Right lobe of liver (tissue), 6 donors: ENCODE measurements around the gene EIF1AX. TPM values are rescaled to one million over a fixed set of nuclear protein-coding genes. Genes with fewer than 3 reads are reported as not detected.
"Not testable (repeated sequence)": the region's sequence is repeated elsewhere in the genome, so short reads cannot be mapped to it uniquely, and the experiment has no call there.

Source experiments
- ATAC-seq, 4 donors: fragments of 200-7000 bp; cut with Tn5 transposase; one replicate each; pipeline ENCODE4 v1.9.1; 2020; ENCODE audit warnings: mild to moderate bottlenecking in 4 of 4, moderate library complexity in 4 of 4
- DNase-seq, 3 donors: peaks; one replicate each; pipeline ENCODE4 v3.0.0-alpha.2; 2020
- H3K27ac ChIP-seq, 3 donors: fragments of 200-600 bp; one replicate each; pipeline ENCODE4 v1.8.0; 2022
- H3K27me3 ChIP-seq, 2 donors: fragments of 200-600 bp; one replicate each; pipeline ENCODE4 v1.8.0; 2022
- H3K36me3 ChIP-seq, 4 donors: fragments of 200-600 bp; sonication (generic) in 1 of 4; one replicate each; pipeline versions ENCODE4 v1.5.1 to v1.8.0; 2017 to 2022; ENCODE audit warnings: control low read depth in 1 of 4
- H3K4me1 ChIP-seq, 4 donors: fragments of 200-600 bp; sonication (generic) in 1 of 4; one replicate each; pipeline versions ENCODE4 v1.5.1 to v1.8.0; 2017 to 2022; ENCODE audit warnings: control low read depth in 1 of 4
- H3K4me3 ChIP-seq, 3 donors: fragments of 200-600 bp; one replicate each; pipeline ENCODE4 v1.8.0; 2022
- H3K9me3 ChIP-seq, 4 donors: fragments of 200-600 bp; sonication (generic) in 1 of 4; one replicate each; pipeline versions ENCODE4 v1.5.1 to v1.8.0; 2017 to 2022; ENCODE audit warnings: control low read depth in 1 of 4
- CTCF ChIP-seq, 4 donors: fragments of 200-600 bp in 3 of 4; fragments of 450-650 bp in 1 of 4; IDR thresholded peaks; one replicate each; pipeline versions ENCODE4 v1.5.1 to v1.8.0; 2016 to 2022; ENCODE audit warnings: antibody characterized with exemption in 4 of 4, mild to moderate bottlenecking in 2 of 4
- POLR2A ChIP-seq: fragments of 450-650 bp; IDR thresholded peaks from one replicate; pipeline ENCODE4 v1.6.1; 2017; ENCODE audit warnings: antibody characterized with exemption, mild to moderate bottlenecking
- WGBS: methylation state at CpG from one replicate; pipeline ENCODE4 v1.1.6; 2018; ENCODE audit warnings: low coverage, low lambda C conversion rate; ENCODE audit not compliant: insufficient coverage; ENCODE audit errors: missing lambda C conversion rate; 5-methylcytosine and 5-hydroxymethylcytosine counted together
- intact Hi-C, 2 donors: fragments of 100-400 bp; cut with DNase I; formaldehyde crosslinking; loops; one replicate each; pipeline versions ENCODE4 v1.11.2 to v1.14.1; 2022
- total RNA-seq, 6 experiments: library from RNA; depleted of rRNA in 2 of 6; stranded (reverse); fragments of >200 nt in 2 of 6; fragmentation: NEBNext Ultra II Directional in 3 of 6; extraction: Animal tissue kit (Norgen Biotek cat#: 25700) in 3 of 6; gene quantifications; one replicate each; pipeline versions ENCODE4 v1.1.0 to v1.2.4, GENCODE V29; 2016 to 2023
- donor health status: DM: no; HTN: yes; CAD: no.
- donor health status: DM: no; HTN: no; CAD: no.
- donor health status: DM: no; HTN: no; CAD: no.
- donor health status: DM: no; HTN: yes; CAD: no.
- donor health status: DM: no; HTN: yes; CAD: no.

The EIF1AX gene
- total RNA-seq, 6 experiments from 2014 or later, result 31.1 to 71.6 (median 44.4) TPM

GRCh38 chrX:20173856-20174255, 32.2 kb upstream of the EIF1AX start:
- Histone ChIP-seq H3K27me3 (no peaks in the 10 kb centered on the region), H3K27ac (no peak overlapping the region), H3K9me3 (no peaks in the 10 kb centered on the region), H3K4me1 (no peaks in the 10 kb centered on the region), H3K4me3 (no peak overlapping the region), H3K36me3 (peaks cover 0 to 60% (median 0%) of the 10 kb centered on the region in 4 donors)
- TF ChIP-seq CTCF (IDR thresholded peaks at IDR 0.05), result no peak
- TF ChIP-seq POLR2A, result no peak
- DNase-seq (no peak), ATAC-seq (no peak)
- intact Hi-C loops, result no loop called here
- 83% methylated on average over 2 of the region's 2 CpGs for WGBS

GRCh38 chrX:20173313-20173712, 31.7 kb upstream of the EIF1AX start:
- Histone ChIP-seq H3K36me3 (peaks cover 0 to 65% (median 1%) of the 10 kb centered on the region in 4 donors), H3K9me3 (no peaks in the 10 kb centered on the region), H3K4me3 (no peak overlapping the region), H3K27me3 (no peaks in the 10 kb centered on the region), H3K27ac (no peak overlapping the region), H3K4me1 (no peaks in the 10 kb centered on the region)
- ATAC-seq, result no peak
- DNase-seq, result no peak
- WGBS, result 72% methylated on average over 2 of the region's 2 CpGs
- TF ChIP-seq POLR2A (no peak), CTCF (IDR thresholded peaks at IDR 0.05) (no peak)
- intact Hi-C loops, result no loop called here

- intact Hi-C loops, result no loop called here
- H3K4me3 ChIP-seq, result no peak overlapping the region
- DNase-seq (no peak), ATAC-seq (no peak)
- H3K27ac ChIP-seq, result no peak overlapping the region
- H3K4me1 ChIP-seq, result no peaks in the 10 kb centered on the region
- no peaks in the 10 kb centered on the region for H3K27me3 ChIP-seq
- H3K36me3 ChIP-seq, result peaks cover 0 to 75% (median 1%) of the 10 kb centered on the region in 4 donors
- 65% methylated on average over 3 of the region's 3 CpGs for WGBS
- no peaks in the 10 kb centered on the region for H3K9me3 ChIP-seq
- TF ChIP-seq POLR2A, result no peak
- TF ChIP-seq CTCF (IDR thresholded peaks at IDR 0.05), result no peak
These were observed 30.2 kb upstream of the EIF1AX start for GRCh38 chrX:20171887-20172286.

GRCh38 chrX:20162516-20162915, 20.9 kb upstream of the EIF1AX start:
- peaks cover 0 to 43% (median 0%) of the 10 kb centered on the region in 4 donors for H3K36me3 ChIP-seq
- intact Hi-C loops, DNase-seq, H3K4me3 ChIP-seq, H3K27me3 ChIP-seq, H3K4me1 ChIP-seq, H3K9me3 ChIP-seq, ATAC-seq, H3K27ac ChIP-seq: not testable (repeated sequence)

GRCh38 chrX:20159797-20160385, 18.3 kb upstream of the EIF1AX start:
- Histone ChIP-seq H3K4me1 (no peaks in the 10 kb centered on the region), H3K9me3 (peaks cover 0 to 4% (median 0%) of the 10 kb centered on the region in 4 donors), H3K27ac (no peak overlapping the region), H3K4me3 (no peak overlapping the region), H3K27me3 (no peaks in the 10 kb centered on the region), H3K36me3 (peaks cover under 1 to 51% (median 2%) of the 10 kb centered on the region in 4 donors)
- no peak for DNase-seq
- intact Hi-C loops, result no loop called here
- WGBS, result 66% methylated on average over 4 of the region's 4 CpGs
- no peak for ATAC-seq
- TF ChIP-seq CTCF (IDR thresholded peaks at IDR 0.05) (no peak), POLR2A (no peak)
